Measurements from ENCODE around the gene CATSPER1.

Gene CATSPER1

GRCh38 chr11:66061268-66061667 is 35.0 kb upstream of the CATSPER1 start:
- H3K9me3 ChIP-seq (ENCODE audit: low read depth, low read length): no peaks in the 10 kb centered on the region
- peaks cover 94% of the 10 kb centered on the region for H3K36me3 ChIP-seq (ENCODE audit: insufficient read depth, low read length)
- TF ChIP-seq POLR2AphosphoS5 (IDR thresholded peaks at IDR 0.05; ENCODE audit: borderline replicate concordance, low read depth, low read length) (no peak), EZH2 (IDR thresholded peaks at IDR 0.05) (no peak), FOXP2 (optimal IDR thresholded peaks at IDR 0.05; ENCODE audit: control extremely low read depth, extremely low read length, insufficient read depth) (no peak)
- H3K4me3 ChIP-seq: no peak overlapping the region
- DNase-seq (ENCODE audit: low read depth, low spot score): no peak
- no peak overlapping the region for H3K9ac ChIP-seq (ENCODE audit: insufficient read length)
- no peak overlapping the region for H3K27ac ChIP-seq

GRCh38 chr11:66059966-66060680 is 33.8 kb upstream of the CATSPER1 start:
- no peaks in the 10 kb centered on the region for H3K9me3 ChIP-seq (ENCODE audit: low read depth, low read length)
- TF ChIP-seq FOXP2 (optimal IDR thresholded peaks at IDR 0.05; ENCODE audit: control extremely low read depth, extremely low read length, insufficient read depth) (no peak), EZH2 (IDR thresholded peaks at IDR 0.05) (no peak), POLR2AphosphoS5 (IDR thresholded peaks at IDR 0.05; ENCODE audit: borderline replicate concordance, low read depth, low read length) (no peak)
- no peak overlapping the region for H3K4me3 ChIP-seq
- H3K9ac ChIP-seq (ENCODE audit: insufficient read length): no peak overlapping the region
- DNase-seq (ENCODE audit: low read depth, low spot score): no peak
- no peak overlapping the region for H3K27ac ChIP-seq
- peaks cover 96% of the 10 kb centered on the region for H3K36me3 ChIP-seq (ENCODE audit: insufficient read depth, low read length)

GRCh38 chr11:66056501-66056900 is 30.2 kb upstream of the CATSPER1 start:
- TF ChIP-seq EZH2 (IDR thresholded peaks at IDR 0.05): no peak
- TF ChIP-seq POLR2AphosphoS5 (IDR thresholded peaks at IDR 0.05; ENCODE audit: borderline replicate concordance, low read depth, low read length): no peak; the same call in 1 of the 2 replicates
- Histone ChIP-seq H3K27ac (no peak overlapping the region), H3K9me3 (ENCODE audit: low read depth, low read length) (no peaks in the 10 kb centered on the region), H3K9ac (ENCODE audit: insufficient read length) (no peak overlapping the region), H3K4me3 (no peak overlapping the region), H3K36me3 (ENCODE audit: insufficient read depth, low read length) (peaks cover 77% of the 10 kb centered on the region)
- no peak for DNase-seq (ENCODE audit: low read depth, low spot score)

DNA sequence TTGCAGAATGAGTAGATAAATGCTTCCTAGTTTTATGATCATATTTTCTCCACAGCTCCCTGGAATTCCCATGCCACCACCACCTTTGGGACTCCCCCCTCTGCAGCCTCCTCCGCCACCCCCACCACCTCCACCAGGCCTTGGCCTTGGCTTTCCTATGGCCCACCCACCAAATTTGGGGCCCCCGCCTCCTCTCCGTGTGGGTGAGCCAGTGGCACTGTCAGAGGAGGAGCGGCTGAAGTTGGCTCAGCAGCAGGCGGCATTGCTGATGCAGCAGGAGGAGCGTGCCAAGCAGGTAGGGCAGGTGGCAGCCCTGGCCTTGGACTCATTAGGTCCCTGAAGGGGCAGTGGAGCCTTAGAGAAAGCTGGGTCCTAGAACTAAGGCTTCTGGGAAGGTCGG is 28.7 kb upstream of the CATSPER1 start:
- H3K36me3 ChIP-seq (ENCODE audit: insufficient read depth, low read length): peaks cover 62% of the 10 kb centered on the region

GRCh38 chr11:66052664-66052982 is 26.3 kb upstream of the CATSPER1 start:
- peaks cover 40% of the 10 kb centered on the region for H3K36me3 ChIP-seq (ENCODE audit: insufficient read depth, low read length)
- TF ChIP-seq FOXP2 (optimal IDR thresholded peaks at IDR 0.05; ENCODE audit: control extremely low read depth, extremely low read length, insufficient read depth) (no peak), EZH2 (IDR thresholded peaks at IDR 0.05) (no peak), POLR2AphosphoS5 (IDR thresholded peaks at IDR 0.05; ENCODE audit: borderline replicate concordance, low read depth, low read length) (no peak)
- peak overlapping the region; percentile 98 for H3K4me3 ChIP-seq
- peak overlapping the region; percentile 58 for H3K27ac ChIP-seq
- no peaks in the 10 kb centered on the region for H3K9me3 ChIP-seq (ENCODE audit: low read depth, low read length)
- H3K9ac ChIP-seq (ENCODE audit: insufficient read length): peak overlapping the region; percentile 93
- no peak for DNase-seq (ENCODE audit: low read depth, low spot score)

More for the DNA sequence above, 28.7 kb upstream of the CATSPER1 start:
- Histone ChIP-seq H3K9ac (ENCODE audit: insufficient read length) (no peak overlapping the region), H3K9me3 (ENCODE audit: low read depth, low read length) (no peaks in the 10 kb centered on the region), H3K27ac (no peak overlapping the region), H3K4me3 (no peak overlapping the region)
- no peak for TF ChIP-seq EZH2 (IDR thresholded peaks at IDR 0.05)
- no peak for TF ChIP-seq FOXP2 (optimal IDR thresholded peaks at IDR 0.05; ENCODE audit: control extremely low read depth, extremely low read length, insufficient read depth)
- no peak for TF ChIP-seq POLR2AphosphoS5 (IDR thresholded peaks at IDR 0.05; ENCODE audit: borderline replicate concordance, low read depth, low read length)
- DNase-seq (ENCODE audit: low read depth, low spot score): no peak

- peak; percentile 75 for DNase-seq (ENCODE audit: low read depth, low spot score)
- Histone ChIP-seq H3K36me3 (ENCODE audit: insufficient read depth, low read length) (peaks cover 34% of the 10 kb centered on the region), H3K27ac (peak within 1 kb of the TSS; percentile 92), H3K9ac (ENCODE audit: insufficient read length) (peak within 1 kb of the TSS; percentile 93), H3K4me3 (peak within 1 kb of the TSS; percentile 98), H3K9me3 (ENCODE audit: low read depth, low read length) (no peaks in the 10 kb centered on the region)
- TF ChIP-seq FOXP2 (optimal IDR thresholded peaks at IDR 0.05; ENCODE audit: control extremely low read depth, extremely low read length, insufficient read depth): no peak
- peak; percentile 74; the same call in 1 of the 2 replicates for TF ChIP-seq POLR2AphosphoS5 (IDR thresholded peaks at IDR 0.05; ENCODE audit: borderline replicate concordance, low read depth, low read length)
Measured at GRCh38 chr11:66051766-66052663, 25.7 kb upstream of the CATSPER1 start, which contains the start of gene SF3B2. SF3B2 (plus strand) TSS chr11:66052364; CDS start chr11:66052385, 21 bp downstream.

- Histone ChIP-seq H3K36me3 (ENCODE audit: insufficient read depth, low read length) (peaks cover 28% of the 10 kb centered on the region), H3K9ac (ENCODE audit: insufficient read length) (peak overlapping the region; percentile 91), H3K4me3 (peak overlapping the region; percentile 98), H3K9me3 (ENCODE audit: low read depth, low read length) (no peaks in the 10 kb centered on the region), H3K27ac (peak overlapping the region; percentile 92)
- no peak for TF ChIP-seq FOXP2 (optimal IDR thresholded peaks at IDR 0.05; ENCODE audit: control extremely low read depth, extremely low read length, insufficient read depth)
- no peak for TF ChIP-seq EZH2 (IDR thresholded peaks at IDR 0.05)
- TF ChIP-seq POLR2AphosphoS5 (IDR thresholded peaks at IDR 0.05; ENCODE audit: borderline replicate concordance, low read depth, low read length): no peak
- no peak for DNase-seq (ENCODE audit: low read depth, low spot score)
Measured at GRCh38 chr11:66051371-66051765, 25.1 kb upstream of the CATSPER1 start.

DNA sequence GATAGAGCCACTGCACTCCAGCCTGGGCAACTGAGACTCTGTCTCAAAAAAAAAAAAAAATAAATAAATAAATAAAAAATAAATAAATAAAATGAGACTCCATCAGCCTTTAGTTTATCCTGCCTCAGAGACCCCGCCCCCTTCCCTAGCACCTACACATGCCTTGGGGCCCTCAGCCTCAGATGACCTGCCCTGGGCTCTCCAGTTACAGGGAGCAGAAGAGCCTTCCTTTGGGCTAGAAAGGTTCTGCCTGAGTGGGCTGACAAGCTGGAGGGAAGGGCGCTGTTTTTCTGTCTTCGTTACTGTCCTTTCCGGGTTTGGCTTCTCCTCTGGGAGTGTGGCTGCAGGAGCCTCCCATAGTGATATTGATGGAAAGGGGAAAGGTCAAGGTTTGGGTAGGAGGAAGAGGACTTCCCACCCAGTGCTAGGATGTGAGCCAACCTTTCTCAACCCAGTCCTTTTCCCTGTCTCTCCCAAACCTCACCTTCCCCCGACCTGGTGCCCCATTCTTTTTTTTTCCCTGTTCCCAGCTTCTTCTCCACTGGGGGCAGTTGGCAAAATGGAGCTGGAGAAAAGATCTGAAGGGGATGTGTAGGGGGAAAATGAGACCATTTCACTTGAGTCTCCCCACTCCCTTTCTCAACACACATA is 24.4 kb upstream of the CATSPER1 start:
- no peaks in the 10 kb centered on the region for H3K9me3 ChIP-seq (ENCODE audit: low read depth, low read length)
- TF ChIP-seq POLR2AphosphoS5 (IDR thresholded peaks at IDR 0.05; ENCODE audit: borderline replicate concordance, low read depth, low read length): no peak
- no peak for TF ChIP-seq EZH2 (IDR thresholded peaks at IDR 0.05)
- TF ChIP-seq FOXP2 (optimal IDR thresholded peaks at IDR 0.05; ENCODE audit: control extremely low read depth, extremely low read length, insufficient read depth): no peak
- H3K36me3 ChIP-seq (ENCODE audit: insufficient read depth, low read length): peaks cover 22% of the 10 kb centered on the region
- peak overlapping the region; percentile 92 for H3K27ac ChIP-seq
- peak overlapping the region; percentile 91 for H3K9ac ChIP-seq (ENCODE audit: insufficient read length)
- H3K4me3 ChIP-seq: peak overlapping the region; percentile 98; the same call in 1 of the 2 replicates
- DNase-seq (ENCODE audit: low read depth, low spot score): no peak

Measured in SK-N-MC (cell line).